Mesenteric fat pad (tissue), 1 donor: ENCODE measurements around the gene DMBT1. TPM values are rescaled to one million over a fixed set of nuclear protein-coding genes. Genes with fewer than 3 reads are reported as not detected.

Experiments
- DNase-seq: peaks from one replicate; pipeline ENCODE4 v3.0.0-alpha.2; 2020; ENCODE audit warnings: low spot score
- total RNA-seq: library from RNA; stranded (reverse); fragmentation: NEBNext Ultra II Directional; extraction: Animal tissue kit (Norgen Biotek cat#: 25700); gene quantifications from one replicate; pipeline ENCODE4 v1.2.1, GENCODE V29; 2021
- donor health status: DM: yes; HTN: yes; CAD: no.

Gene DMBT1
- total RNA-seq, 1 donor from 2014 or later = 1.2 TPM

- peak; percentile 75 for DNase-seq
Observed at GRCh38 chr10:122643931-122644534, 83.5 kb downstream of the DMBT1 start.

- peak; percentile 62 for DNase-seq
Observed at GRCh38 chr10:122646511-122647382, 86.2 kb downstream of the DMBT1 start.

DNA sequence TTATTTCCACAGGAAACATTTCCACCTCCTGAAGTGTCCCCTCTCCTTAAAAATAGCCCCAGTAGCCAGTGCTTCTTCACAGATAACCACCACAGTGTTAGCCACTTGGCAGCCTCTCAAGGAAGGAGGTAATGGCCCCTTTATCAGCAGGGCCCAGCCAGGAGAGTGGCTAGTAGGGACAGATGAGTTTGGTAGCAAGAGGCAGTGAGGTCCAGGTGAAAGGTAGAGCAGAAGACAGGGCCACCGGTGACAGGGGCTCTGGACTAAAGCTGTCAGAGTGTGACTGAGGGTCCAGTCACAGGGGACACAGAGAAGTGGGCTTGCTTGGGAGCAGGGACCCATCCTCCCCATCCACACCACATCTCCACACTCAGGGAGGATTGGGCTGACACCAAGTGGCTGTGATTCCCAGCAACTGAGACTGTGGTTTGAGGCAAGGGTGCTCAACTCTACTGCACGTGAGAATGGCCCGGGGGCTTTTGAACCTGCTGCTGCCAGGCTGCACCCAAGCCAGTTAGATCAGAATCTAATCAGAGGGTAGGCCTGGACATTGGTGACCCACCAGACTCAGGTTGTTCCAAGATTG, 86.9 kb downstream of the DMBT1 start:
- DNase-seq = peak; percentile 62

GRCh38 chr10:122648599-122649428, 88.3 kb downstream of the DMBT1 start:
- DNase-seq = peak; percentile 49

DNA sequence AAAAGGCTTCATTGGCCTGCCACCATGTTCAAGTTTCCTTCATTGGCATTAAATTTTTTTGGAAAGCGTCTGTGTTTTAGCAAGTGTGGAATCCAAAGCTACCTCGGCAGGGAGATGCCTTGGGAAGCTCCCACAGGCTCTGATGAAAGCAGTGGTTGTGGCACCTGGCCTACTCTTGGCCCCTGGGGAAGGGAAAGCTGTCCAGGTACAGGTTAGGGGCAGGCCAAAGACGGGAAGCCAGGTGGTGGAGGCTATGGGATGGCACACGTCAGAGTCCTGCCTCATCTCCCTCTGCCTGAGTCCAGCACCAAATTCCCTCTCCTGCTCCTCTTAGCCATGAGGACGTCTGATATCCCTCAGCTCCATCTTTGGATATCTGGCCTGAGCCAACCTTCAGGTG, 89.3 kb downstream of the DMBT1 start:
- DNase-seq = peak; percentile 20

DNA sequence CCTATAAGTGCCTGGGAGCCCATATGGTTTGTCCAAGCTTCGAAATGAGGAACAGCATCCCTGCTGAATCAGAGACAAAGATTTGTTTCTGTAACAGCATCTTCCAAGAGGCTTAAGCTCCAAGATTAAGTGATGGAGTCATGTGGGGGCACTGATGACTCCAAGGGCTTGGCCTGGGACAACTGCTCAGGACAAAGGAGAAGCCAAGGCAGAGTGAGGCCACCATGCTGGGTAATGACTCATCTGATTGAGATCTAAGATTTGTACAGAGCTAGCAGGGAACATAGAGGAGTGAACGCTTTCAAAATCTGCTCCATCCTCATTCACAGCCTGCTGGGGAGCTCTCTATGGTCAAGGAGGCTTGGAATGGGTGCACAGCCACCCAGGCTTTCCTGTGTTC, 89.8 kb downstream of the DMBT1 start:
- DNase-seq = peak; percentile 22

- peak; percentile 59 for DNase-seq
Observed at GRCh38 chr10:122655524-122656307, 95.2 kb downstream of the DMBT1 start.

- no peak for DNase-seq
Observed at GRCh38 chr10:122656308-122656705, 95.8 kb downstream of the DMBT1 start.

DNA sequence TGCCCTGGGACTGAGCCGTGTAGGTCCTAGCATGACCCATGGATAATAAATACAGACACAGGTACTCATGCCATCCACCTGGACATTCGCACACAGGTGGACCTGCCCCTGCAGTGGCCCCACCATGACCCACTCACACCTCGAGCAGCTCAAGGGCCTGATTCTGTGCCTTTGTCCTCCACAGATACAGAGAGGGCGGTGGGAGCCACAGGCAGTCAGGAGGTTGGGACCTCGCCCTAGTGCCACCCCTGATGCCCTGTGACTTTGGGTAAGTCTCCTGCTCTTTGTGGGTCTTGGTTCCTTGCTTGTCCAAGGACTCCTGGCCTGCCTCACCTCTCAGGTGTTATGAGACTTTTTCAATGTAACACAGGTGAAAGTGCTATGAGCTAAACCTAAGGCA, 96.2 kb downstream of the DMBT1 start:
- peak; percentile 59 for DNase-seq

- peak; percentile 55 for DNase-seq
Observed at GRCh38 chr10:122657255-122657654, 96.7 kb downstream of the DMBT1 start.

- peak; percentile 55 for DNase-seq
Observed at GRCh38 chr10:122657729-122658128, 97.2 kb downstream of the DMBT1 start.

- peak; percentile 83 for DNase-seq
Observed at GRCh38 chr10:122658356-122659049, 97.9 kb downstream of the DMBT1 start.

DNA sequence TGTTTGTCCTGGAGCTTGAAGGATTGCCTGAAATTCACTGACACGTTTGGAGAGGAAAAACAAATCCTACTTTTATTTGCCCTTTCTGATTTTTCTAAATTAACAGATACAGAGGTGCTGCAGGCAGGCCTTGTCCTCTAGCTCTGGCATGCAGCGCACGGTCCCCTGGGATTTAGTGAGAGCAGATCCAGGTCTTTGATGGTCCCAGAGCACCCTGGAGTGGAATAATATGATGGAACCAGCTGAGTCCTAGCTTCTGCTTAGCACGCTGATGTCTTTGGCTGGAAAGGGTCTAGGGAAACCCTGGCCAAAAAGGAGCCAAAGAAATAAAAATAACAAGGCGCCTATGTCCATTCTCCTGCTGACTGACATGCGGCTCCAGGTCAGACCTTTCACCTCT, 98.6 kb downstream of the DMBT1 start:
- DNase-seq = peak; percentile 43

GRCh38 chr10:122659651-122660050, 99.1 kb downstream of the DMBT1 start:
- peak; percentile 26 for DNase-seq

DNA sequence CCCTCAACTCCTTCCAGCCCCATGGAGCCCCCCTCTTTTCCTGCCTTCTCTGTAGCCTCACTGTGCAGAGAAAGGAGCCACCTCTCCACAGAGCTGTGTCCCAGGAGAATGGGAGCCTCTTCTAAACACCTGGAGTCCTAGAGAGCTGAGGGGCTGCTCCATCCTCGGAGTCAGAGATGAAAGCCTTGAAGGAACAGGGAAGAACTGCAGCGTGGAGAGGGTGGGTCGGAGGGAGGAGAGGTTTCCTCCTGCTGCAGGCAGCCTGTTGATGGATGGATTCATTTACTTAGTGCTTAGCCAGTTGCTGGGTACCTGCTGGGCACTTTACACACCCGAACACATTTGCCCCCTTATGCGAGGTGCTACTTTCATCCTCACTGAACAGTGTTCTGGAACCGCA, 100.1 kb downstream of the DMBT1 start:
- peak; percentile 22 for DNase-seq

- peak; percentile 60 for DNase-seq
Observed at GRCh38 chr10:122662231-122662630, 101.7 kb downstream of the DMBT1 start.

- peak; percentile 67 for DNase-seq
Observed at GRCh38 chr10:122663516-122664130, 103.1 kb downstream of the DMBT1 start.

GRCh38 chr10:122664501-122664900, 103.9 kb downstream of the DMBT1 start:
- peak; percentile 67 for DNase-seq

DNA sequence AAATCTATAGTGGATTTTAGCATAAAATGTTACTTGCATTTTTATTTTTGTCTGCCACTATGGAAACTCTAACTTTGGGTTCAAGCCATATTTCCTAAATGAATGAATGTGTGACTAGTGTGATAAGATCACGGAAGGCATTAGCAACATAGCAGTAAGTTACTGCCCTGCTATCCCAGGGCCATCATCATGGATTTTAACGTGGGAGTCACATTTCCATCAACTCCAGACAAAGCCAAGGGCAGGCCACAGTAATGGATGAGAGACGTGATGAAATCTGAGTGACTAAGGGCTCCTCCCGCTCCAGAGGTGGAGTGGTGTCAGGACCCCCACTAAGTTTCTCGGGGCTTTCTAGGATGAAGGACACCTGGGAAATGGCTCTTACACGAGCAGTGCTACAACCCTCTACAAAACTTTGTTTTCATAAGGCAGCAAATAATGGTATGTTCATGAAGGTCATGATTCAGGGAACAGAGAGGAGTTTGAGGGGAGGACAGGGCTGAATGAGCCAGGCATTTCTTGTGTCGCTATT, 104.8 kb downstream of the DMBT1 start:
- peak; percentile 47 for DNase-seq
